ENCODE results near the gene RFX4.

GRCh38 chr12:106601496-106601895 is 18.7 kb downstream of the RFX4 start:
- TF ChIP-seq GATA2 (IDR thresholded peaks at IDR 0.05; ENCODE audit: low read depth, low read length) (no peak), GATA3 (IDR thresholded peaks at IDR 0.05; ENCODE audit: low read depth, low read length) (no peak)
